Panc1 (cell line): ENCODE measurements around the gene DOCK4. TPM values are rescaled to one million over a fixed set of nuclear protein-coding genes. Genes with fewer than 3 reads are reported as not detected.

ENCODE experiments used
- ATAC-seq: fragments of 200-7000 bp; cut with Tn5 transposase; 2 replicates; pipeline ENCODE4 v1.9.1; 2020; ENCODE audit warnings: mild to moderate bottlenecking, moderate library complexity
- BruUV-seq: library from RNA; stranded (reverse); fragments of 400-500 nt; replicated peaks from 2 replicates; lab custom pipeline; 2021; lab: Mats Ljungman, UMichigan
- CTCF ChIA-PET: fragments of 300-600 bp; sonication (Branson Sonifier 250); formaldehyde crosslinking; loops from one replicate; lab custom pipeline; 2022; ENCODE audit warnings: antibody characterized with exemption; lab: Charles Lee
- POLR2A ChIA-PET: fragments of 300-600 bp; sonication (Branson Sonifier 250); formaldehyde crosslinking; loops from one replicate; lab custom pipeline; 2022; ENCODE audit warnings: antibody characterized with exemption; lab: Charles Lee
- DNase-seq: peaks from one replicate; pipeline ENCODE4 v3.0.0-alpha.2; 2010; ENCODE audit warnings: low read depth, low spot score
- H3K27ac ChIP-seq: 2 replicates; pipeline ENCODE4 v1.5.1; 2011; ENCODE audit warnings: mild to moderate bottlenecking, low read length, inconsistent platforms
- H3K27me3 ChIP-seq: fragments of 200-500 bp; sonication (Bioruptor generic); 2 replicates; pipeline ENCODE4 v1.6.0; 2014; ENCODE audit warnings: low read length, inconsistent platforms; ENCODE audit not compliant: control insufficient read depth, insufficient read depth
- H3K36me3 ChIP-seq: fragments of 200-500 bp; sonication (Bioruptor generic); 2 replicates; pipeline ENCODE4 v1.5.1; 2014; ENCODE audit warnings: inconsistent platforms, mild to moderate bottlenecking, low read length, moderate library complexity; ENCODE audit not compliant: control insufficient read depth, insufficient read depth
- H3K4me1 ChIP-seq: 2 replicates; pipeline ENCODE4 v1.5.1; 2011; ENCODE audit warnings: inconsistent platforms, mild to moderate bottlenecking, low read length, moderate library complexity; ENCODE audit not compliant: control insufficient read depth, insufficient read depth
- H3K4me3 ChIP-seq, 2 experiments: 2 replicates each; pipeline ENCODE4 v1.5.1; 2011 to 2012; ENCODE audit warnings: low read depth in 2 of 2, low read length in 2 of 2, mild to moderate bottlenecking in 2 of 2, inconsistent platforms in 1 of 2, moderate library complexity in 1 of 2
- H3K9me3 ChIP-seq: fragments of 200-500 bp; sonication (Bioruptor generic); 2 replicates; pipeline ENCODE4 v1.5.1; 2014; ENCODE audit warnings: low read depth, mild to moderate bottlenecking, inconsistent platforms, low read length, moderate library complexity; ENCODE audit not compliant: control insufficient read depth, insufficient read depth
- POLR2AphosphoS5 ChIP-seq: IDR thresholded peaks from 2 replicates; pipeline ENCODE4 v1.6.1; 2012; ENCODE audit warnings: mild to moderate bottlenecking, low read depth, low read length, moderate library complexity
- SIN3A ChIP-seq: IDR thresholded peaks from 2 replicates; pipeline ENCODE4 v1.6.1; 2012; ENCODE audit warnings: low read depth, mild to moderate bottlenecking, low read length, moderate library complexity, borderline replicate concordance; ENCODE audit not compliant: insufficient read depth
- TCF7L2 ChIP-seq: IDR thresholded peaks from 2 replicates; pipeline ENCODE4 v1.6.1; 2011; ENCODE audit warnings: mild to moderate bottlenecking, low read depth, low read length, inconsistent platforms
- in situ Hi-C: cut with HindIII; loops from 2 replicates; pipeline ENCODE4 v1.10.0; 2016; ENCODE audit warnings: low sequenced_read_pairs, low pct_unique_long_range_greater_than_20kb
- intact Hi-C: fragments of 100-400 bp; cut with micrococcal nuclease; formaldehyde crosslinking; loops from one replicate; pipeline ENCODE4 v1.10.0; 2022; ENCODE audit not compliant: unreplicated experiment
- total RNA-seq: library from RNA; stranded (reverse); gene quantifications from one replicate; pipeline ENCODE4 v1.2.1, GENCODE V29; 2021; ENCODE audit not compliant: unreplicated experiment
- TF ChIP-seq, protein P1 (sequence below), 2 experiments: IDR thresholded peaks; 2 replicates each; pipeline ENCODE4 v1.6.1; 2011 to 2012; ENCODE audit warnings: low read depth in 2 of 2, control low read depth in 1 of 2, low read length in 1 of 2, mild to moderate bottlenecking in 1 of 2, moderate library complexity in 1 of 2; ENCODE audit not compliant: insufficient read depth in 1 of 2
- TF ChIP-seq, protein P2 (sequence below): fragments of 450-650 bp; IDR thresholded peaks from 2 replicates; pipeline ENCODE4 v1.5.1; 2017; ENCODE audit warnings: mild to moderate bottlenecking

The DOCK4 gene
- total RNA-seq, 1 experiment from 2014 or later = 10.8 TPM

DNA sequence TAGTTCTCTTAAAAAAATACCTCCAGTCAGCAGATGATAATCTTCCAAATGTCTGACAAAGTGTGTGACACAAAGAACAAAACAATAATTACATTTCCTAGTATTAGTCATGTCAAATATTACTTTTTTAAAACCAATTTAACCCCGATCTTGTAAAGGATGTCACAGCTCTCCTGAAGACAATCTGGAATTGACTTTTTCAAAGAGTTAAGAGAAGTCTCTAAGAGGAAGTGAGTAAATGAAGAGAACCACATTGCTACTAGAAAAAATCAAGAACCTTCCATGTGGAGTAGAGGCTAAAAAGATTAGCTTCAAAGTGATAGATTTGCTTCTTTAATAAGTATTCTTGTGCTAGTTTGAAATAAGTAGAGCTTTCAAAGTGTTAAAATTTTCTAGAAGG lies 425.7 kb downstream of the DOCK4 start:
- intact Hi-C loops = no loop called here
- ChIA-PET POLR2A (no interaction called here), CTCF (no interaction called here)
- no peak overlapping the region for H3K27ac ChIP-seq
- BruUV-seq = no TSS peak
- in situ Hi-C loops = no loop called here
- DNase-seq (no peak), ATAC-seq (no peak)
- H3K4me3 ChIP-seq = no peak overlapping the region
- H3K9me3 ChIP-seq = no peaks in the 10 kb centered on the region
- TF ChIP-seq SIN3A = no peak
- no peak for TF ChIP-seq POLR2AphosphoS5
- TF ChIP-seq, protein P1, sequence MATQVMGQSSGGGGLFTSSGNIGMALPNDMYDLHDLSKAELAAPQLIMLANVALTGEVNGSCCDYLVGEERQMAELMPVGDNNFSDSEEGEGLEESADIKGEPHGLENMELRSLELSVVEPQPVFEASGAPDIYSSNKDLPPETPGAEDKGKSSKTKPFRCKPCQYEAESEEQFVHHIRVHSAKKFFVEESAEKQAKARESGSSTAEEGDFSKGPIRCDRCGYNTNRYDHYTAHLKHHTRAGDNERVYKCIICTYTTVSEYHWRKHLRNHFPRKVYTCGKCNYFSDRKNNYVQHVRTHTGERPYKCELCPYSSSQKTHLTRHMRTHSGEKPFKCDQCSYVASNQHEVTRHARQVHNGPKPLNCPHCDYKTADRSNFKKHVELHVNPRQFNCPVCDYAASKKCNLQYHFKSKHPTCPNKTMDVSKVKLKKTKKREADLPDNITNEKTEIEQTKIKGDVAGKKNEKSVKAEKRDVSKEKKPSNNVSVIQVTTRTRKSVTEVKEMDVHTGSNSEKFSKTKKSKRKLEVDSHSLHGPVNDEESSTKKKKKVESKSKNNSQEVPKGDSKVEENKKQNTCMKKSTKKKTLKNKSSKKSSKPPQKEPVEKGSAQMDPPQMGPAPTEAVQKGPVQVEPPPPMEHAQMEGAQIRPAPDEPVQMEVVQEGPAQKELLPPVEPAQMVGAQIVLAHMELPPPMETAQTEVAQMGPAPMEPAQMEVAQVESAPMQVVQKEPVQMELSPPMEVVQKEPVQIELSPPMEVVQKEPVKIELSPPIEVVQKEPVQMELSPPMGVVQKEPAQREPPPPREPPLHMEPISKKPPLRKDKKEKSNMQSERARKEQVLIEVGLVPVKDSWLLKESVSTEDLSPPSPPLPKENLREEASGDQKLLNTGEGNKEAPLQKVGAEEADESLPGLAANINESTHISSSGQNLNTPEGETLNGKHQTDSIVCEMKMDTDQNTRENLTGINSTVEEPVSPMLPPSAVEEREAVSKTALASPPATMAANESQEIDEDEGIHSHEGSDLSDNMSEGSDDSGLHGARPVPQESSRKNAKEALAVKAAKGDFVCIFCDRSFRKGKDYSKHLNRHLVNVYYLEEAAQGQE (IDR thresholded peaks at IDR 0.05; ENCODE audit: insufficient read depth in 1 of 2, low read depth in 2 of 2, low read length in 1 of 2) = no peak
- TF ChIP-seq, protein P2, sequence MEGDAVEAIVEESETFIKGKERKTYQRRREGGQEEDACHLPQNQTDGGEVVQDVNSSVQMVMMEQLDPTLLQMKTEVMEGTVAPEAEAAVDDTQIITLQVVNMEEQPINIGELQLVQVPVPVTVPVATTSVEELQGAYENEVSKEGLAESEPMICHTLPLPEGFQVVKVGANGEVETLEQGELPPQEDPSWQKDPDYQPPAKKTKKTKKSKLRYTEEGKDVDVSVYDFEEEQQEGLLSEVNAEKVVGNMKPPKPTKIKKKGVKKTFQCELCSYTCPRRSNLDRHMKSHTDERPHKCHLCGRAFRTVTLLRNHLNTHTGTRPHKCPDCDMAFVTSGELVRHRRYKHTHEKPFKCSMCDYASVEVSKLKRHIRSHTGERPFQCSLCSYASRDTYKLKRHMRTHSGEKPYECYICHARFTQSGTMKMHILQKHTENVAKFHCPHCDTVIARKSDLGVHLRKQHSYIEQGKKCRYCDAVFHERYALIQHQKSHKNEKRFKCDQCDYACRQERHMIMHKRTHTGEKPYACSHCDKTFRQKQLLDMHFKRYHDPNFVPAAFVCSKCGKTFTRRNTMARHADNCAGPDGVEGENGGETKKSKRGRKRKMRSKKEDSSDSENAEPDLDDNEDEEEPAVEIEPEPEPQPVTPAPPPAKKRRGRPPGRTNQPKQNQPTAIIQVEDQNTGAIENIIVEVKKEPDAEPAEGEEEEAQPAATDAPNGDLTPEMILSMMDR = no peak
- TF ChIP-seq TCF7L2 = no peak
- H3K27me3 ChIP-seq = no peaks in the 10 kb centered on the region
- H3K36me3 ChIP-seq = no peaks in the 10 kb centered on the region
- H3K4me1 ChIP-seq = no peaks in the 10 kb centered on the region

DNA sequence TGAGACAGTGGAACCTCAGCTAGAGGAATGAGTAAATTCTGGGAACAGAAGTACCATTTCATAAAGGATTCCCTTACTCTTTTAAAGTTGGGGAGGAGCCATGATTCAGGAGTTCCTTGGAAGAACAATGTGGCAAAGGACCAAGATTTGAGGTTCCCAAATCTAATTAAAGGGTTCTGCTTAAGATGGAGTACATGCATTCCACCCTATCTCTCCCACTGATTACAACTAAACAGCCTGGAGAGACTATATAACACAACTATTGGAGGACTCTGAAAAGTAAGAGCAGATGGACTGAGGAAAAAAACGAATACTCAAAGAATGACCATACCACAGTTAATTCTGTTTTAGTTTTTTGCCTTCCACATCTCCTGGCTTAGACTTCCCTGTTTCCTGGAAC lies 431.0 kb downstream of the DOCK4 start:
- BruUV-seq = no TSS peak

More for the DNA sequence above, 431.0 kb downstream of the DOCK4 start:
- H3K4me1 ChIP-seq = no peaks in the 10 kb centered on the region
- POLR2A ChIA-PET = no interaction called here
- no peak overlapping the region for H3K27ac ChIP-seq
- no peaks in the 10 kb centered on the region for H3K9me3 ChIP-seq
- no peaks in the 10 kb centered on the region for H3K27me3 ChIP-seq
- CTCF ChIA-PET = no interaction called here
- DNase-seq (no peak), ATAC-seq (no peak)
- in situ Hi-C loops = no loop called here
- H3K36me3 ChIP-seq = no peaks in the 10 kb centered on the region
- no peak overlapping the region for H3K4me3 ChIP-seq
- intact Hi-C loops = no loop called here
- TF ChIP-seq, protein P2 = no peak
- TF ChIP-seq, protein P1 (IDR thresholded peaks at IDR 0.05; ENCODE audit: insufficient read depth in 1 of 2, low read depth in 2 of 2, low read length in 1 of 2) = no peak
- no peak for TF ChIP-seq TCF7L2
- TF ChIP-seq SIN3A = no peak
- no peak for TF ChIP-seq POLR2AphosphoS5
